ENCODE results near the gene BTG1.
"Not testable (repeated sequence)": the region's sequence is repeated elsewhere in the genome, so short reads cannot be mapped to it uniquely, and the experiment has no call there.

Gene BTG1

GRCh38 chr12:92094751-92095161 lies 50.9 kb downstream of the BTG1 start:
- no peak for FAIRE-seq

- FAIRE-seq, result not testable (repeated sequence)
Measured at GRCh38 chr12:92094301-92094700, 51.3 kb downstream of the BTG1 start.
